H1 (cell line): ENCODE results near the gene TLE1.

Source experiments
- CREB1 ChIP-seq: IDR thresholded peaks from 2 replicates; pipeline ENCODE4 v1.6.1; 2012; ENCODE audit warnings: inconsistent platforms
- POLR2A ChIP-seq, 2 experiments: IDR thresholded peaks; 1 replicate in 1 of 2; 2 replicates in 1 of 2; pipeline ENCODE4 v1.6.1; 2011; ENCODE audit warnings: low read depth in 2 of 2, low read length in 2 of 2, mild to moderate bottlenecking in 2 of 2; ENCODE audit errors: control extremely low read depth in 1 of 2

DNA sequence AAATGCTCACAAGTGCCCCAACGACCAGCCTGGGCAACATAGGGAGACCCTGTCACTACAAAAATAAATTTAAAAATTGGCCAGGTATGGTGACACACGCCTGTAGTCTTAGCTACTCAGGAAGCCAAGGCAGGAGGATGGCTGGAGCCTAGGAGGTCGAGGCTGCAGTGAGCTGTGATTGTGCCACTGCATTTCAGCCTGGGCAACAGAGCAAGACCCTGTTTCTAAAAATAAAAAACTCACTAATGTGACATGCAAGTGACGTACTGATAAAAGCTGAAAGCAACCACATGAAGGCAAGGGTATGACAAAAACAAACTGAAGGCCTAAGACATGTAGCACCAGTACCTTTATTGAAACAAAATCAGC, 81.1 kb downstream of the TLE1 start:
- no peak for TF ChIP-seq CREB1
- TF ChIP-seq POLR2A (IDR thresholded peaks at IDR 0.05; ENCODE audit: control extremely low read depth in 1 of 2, low read depth in 2 of 2, low read length in 2 of 2), result no peak
